Mesodermal cell (in vitro differentiated cells): ENCODE measurements around the gene PRMT6.
"Not testable (repeated sequence)": the region's sequence is repeated elsewhere in the genome, so short reads cannot be mapped to it uniquely, and the experiment has no call there.

Experiments
- H3K27ac ChIP-seq: 2 replicates; pipeline ENCODE4 v1.7.0; 2013; ENCODE audit warnings: mild to moderate bottlenecking, low read depth, low read length, moderate library complexity; ENCODE audit not compliant: severe bottlenecking
- H3K36me3 ChIP-seq: 2 replicates; pipeline ENCODE4 v1.7.1; 2013; ENCODE audit warnings: mild to moderate bottlenecking, low read length, moderate library complexity; ENCODE audit not compliant: control insufficient read depth, insufficient read depth
- H3K4me1 ChIP-seq: one replicate; pipeline ENCODE4 v1.7.1; 2013; ENCODE audit warnings: mild to moderate bottlenecking, low read length; ENCODE audit not compliant: insufficient read depth, control insufficient read depth, poor library complexity, severe bottlenecking
- H3K4me3 ChIP-seq: 2 replicates; pipeline ENCODE4 v1.7.0; 2013; ENCODE audit warnings: low read length, control low read depth, mild to moderate bottlenecking; ENCODE audit not compliant: insufficient read depth, poor library complexity, severe bottlenecking; ENCODE audit errors: extremely low read depth
- H3K9me3 ChIP-seq: 2 replicates; pipeline ENCODE4 v1.7.1; 2013; ENCODE audit warnings: mild to moderate bottlenecking, low read length, moderate library complexity; ENCODE audit not compliant: control insufficient read depth
- WGBS, 2 experiments: methylation state at CpG; one replicate each; pipeline ENCODE4 v1.1.5; 2013; ENCODE audit warnings: missing lambda C conversion rate in 2 of 2; ENCODE audit not compliant: insufficient coverage in 2 of 2; 5-methylcytosine and 5-hydroxymethylcytosine counted together

PRMT6 gene

DNA sequence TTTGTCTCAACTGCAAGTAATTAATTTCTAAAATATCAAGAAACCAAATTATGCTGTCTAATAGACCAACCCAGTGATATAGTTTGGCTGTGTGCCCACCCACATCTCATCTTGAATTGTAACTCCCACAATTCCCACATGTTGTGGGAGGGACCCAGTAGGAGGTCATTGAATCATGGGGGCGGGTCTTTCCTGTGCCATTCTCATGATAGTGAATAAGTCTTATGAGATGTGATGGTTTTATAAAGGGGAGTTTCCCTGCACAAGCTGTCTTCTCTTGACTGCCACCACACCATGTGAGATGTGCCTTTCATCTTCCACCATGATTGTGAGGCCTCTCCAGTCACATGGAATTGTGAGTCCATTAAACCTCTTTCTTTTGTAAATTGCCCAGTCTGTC, 36.9 kb downstream of the PRMT6 start:
- not testable (repeated sequence) for H3K9me3 ChIP-seq, H3K4me1 ChIP-seq, H3K27ac ChIP-seq, H3K4me3 ChIP-seq, H3K36me3 ChIP-seq
- no CpG with 5 or more reads among the region's 1 CpG for WGBS, 2 experiments

DNA sequence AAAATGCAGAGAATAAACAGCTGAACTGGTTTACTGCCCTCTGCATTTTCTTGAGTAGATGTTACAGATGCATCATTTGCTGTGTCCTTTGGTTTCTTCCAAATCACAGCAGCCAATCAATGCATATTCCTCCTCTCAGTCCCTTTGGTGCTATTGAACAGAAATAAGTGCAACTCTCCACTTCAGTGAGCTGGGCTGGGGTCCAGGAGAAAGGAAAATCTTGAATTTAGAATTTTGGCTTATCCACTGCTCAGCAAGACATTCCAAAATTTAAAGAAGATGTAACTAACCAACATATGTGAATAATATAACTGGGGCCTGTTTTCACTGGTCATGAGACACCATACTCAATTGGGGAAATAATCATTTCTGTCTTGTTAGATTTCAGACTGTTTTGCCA, 39.2 kb downstream of the PRMT6 start:
- Histone ChIP-seq H3K4me3 (no peak overlapping the region), H3K9me3 (no peaks in the 10 kb centered on the region), H3K36me3 (no peaks in the 10 kb centered on the region), H3K4me1 (no peaks in the 10 kb centered on the region), H3K27ac (no peak overlapping the region)

DNA sequence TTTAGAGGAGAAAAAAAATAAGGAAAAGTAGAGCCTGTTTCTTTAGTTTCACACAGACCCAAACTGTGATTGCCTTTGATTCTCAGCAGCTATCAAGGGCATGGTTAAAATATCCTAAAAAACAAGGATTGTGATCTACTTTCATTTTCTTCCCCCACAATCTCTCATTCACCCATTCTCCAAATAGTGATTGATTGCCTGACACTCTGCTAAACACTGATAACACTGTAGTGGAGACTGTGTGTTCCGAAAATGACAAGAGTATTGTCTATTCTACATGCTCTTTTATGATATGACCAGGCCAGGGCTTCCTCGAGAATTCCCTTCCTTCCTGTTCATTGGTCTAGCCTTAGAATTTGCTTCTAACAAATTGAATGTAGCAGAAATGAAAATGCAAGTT, 40.2 kb downstream of the PRMT6 start:
- no peak overlapping the region for H3K27ac ChIP-seq
- WGBS, 2 experiments: 100% methylated on average over 1 of the region's 2 CpGs; no CpG with 5 or more reads in 1 of the 2 experiments
- no peaks in the 10 kb centered on the region for H3K36me3 ChIP-seq
- no peaks in the 10 kb centered on the region for H3K4me1 ChIP-seq
- H3K4me3 ChIP-seq: no peak overlapping the region
- H3K9me3 ChIP-seq: no peaks in the 10 kb centered on the region

DNA sequence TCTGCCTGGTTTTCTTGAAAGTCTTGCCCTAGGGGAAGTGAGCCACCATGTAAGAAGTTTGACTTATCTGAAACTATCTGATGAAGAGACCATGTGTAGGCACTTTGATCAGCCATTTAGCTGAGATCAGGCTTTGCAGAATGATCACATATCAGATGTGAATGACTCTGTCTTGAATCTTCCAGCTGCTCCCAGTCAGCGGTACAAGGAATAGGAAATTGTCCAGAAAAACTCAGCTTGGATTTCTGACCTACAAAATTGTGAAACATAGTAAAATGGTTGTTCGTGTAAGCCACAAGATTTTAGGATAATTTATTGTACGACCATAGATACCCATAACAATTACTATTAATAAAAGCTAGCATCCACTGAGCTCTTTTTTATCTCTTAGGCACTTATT, 42.5 kb downstream of the PRMT6 start:
- H3K4me3 ChIP-seq: no peak overlapping the region
- no peaks in the 10 kb centered on the region for H3K36me3 ChIP-seq
- no peaks in the 10 kb centered on the region for H3K9me3 ChIP-seq
- 100% methylated on average over 1 of the region's 3 CpGs; no CpG with 5 or more reads in 1 of the 2 experiments for WGBS, 2 experiments
- H3K27ac ChIP-seq: no peak overlapping the region
- no peaks in the 10 kb centered on the region for H3K4me1 ChIP-seq

DNA sequence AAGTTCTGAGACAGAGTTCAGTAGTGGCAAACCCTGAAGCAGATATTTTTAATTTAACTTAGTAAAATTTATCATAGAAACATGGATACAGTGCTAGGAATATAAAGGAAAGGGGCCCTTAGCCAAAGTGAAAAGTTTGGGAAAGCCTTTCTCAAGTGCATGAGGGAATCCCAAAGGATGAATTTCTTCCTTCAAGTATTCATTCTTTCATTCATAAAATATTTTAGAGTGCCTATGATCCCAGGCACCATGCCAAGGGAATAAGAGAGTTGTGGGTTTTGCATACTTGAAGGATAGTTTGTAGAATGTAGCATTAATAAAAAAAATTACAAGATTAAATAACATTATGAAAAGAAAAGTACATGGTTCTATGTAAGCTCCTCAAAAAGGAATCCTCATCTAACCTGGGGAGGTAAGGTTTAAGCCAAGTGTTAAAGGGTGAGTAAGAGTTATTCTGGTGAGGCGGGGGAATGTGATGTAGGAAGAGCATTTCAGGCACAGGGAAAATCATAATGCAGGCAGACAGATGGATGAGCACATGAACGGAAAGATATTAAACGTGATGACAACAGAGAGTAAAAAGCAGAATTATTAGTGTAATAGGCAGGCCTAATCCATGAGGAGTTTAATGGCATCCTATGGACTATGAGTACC, 44.0 kb downstream of the PRMT6 start:
- H3K4me1 ChIP-seq: no peaks in the 10 kb centered on the region
- no peak overlapping the region for H3K27ac ChIP-seq
- no peak overlapping the region for H3K4me3 ChIP-seq
- H3K36me3 ChIP-seq: no peaks in the 10 kb centered on the region
- H3K9me3 ChIP-seq: no peaks in the 10 kb centered on the region
- 88 to 100% methylated on average over 2 to 3 of the region's 3 CpGs for WGBS, 2 experiments

DNA sequence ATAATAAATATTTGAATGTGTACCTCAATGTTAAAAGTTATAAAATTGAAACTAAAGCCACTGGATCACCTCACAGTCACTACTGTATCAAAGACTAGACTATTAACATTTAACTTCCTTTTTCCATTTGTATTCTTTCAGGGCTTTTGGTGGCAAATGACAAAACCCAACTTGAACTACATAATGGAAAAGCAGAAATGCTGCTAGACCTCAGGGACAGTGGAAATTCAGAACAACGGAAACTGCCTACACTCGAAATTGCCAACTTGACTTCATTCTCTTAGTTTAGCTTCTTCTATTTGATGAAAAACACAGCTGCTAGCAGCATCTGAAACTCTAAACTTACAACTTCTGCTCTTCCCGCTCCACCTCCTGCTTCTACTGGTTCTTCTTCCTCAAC, 49.4 kb downstream of the PRMT6 start:
- Histone ChIP-seq H3K36me3 (no peaks in the 10 kb centered on the region), H3K27ac (no peak overlapping the region), H3K9me3 (no peaks in the 10 kb centered on the region), H3K4me3 (no peak overlapping the region), H3K4me1 (no peaks in the 10 kb centered on the region)
- 87 to 90% methylated on average over 3 of the region's 3 CpGs for WGBS, 2 experiments
